ENCODE results near the gene ABCA4.
"Not testable (repeated sequence)": the region's sequence is repeated elsewhere in the genome, so short reads cannot be mapped to it uniquely, and the experiment has no call there.

Gene ABCA4

DNA sequence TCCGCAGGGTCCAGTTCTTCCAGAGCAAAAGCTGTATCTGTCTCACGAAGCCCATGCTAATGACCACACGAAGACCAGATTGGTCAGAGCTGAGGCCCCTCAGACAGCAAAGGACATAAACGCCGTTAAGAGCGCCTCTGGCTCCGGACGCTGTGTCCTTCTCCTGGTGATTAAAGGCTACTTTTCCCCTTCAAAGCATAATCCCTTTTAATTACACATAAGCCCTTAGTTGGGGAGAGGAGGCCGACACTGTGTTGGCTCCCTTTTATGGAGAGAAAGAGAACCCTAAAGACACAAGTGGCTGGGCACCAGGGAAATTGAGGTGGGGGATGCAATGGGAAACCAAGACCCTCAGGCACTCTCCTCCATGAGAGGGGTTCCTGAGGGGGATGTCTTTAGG lies at the start of gene ABCA4:
ABCA4 (minus strand) TSS at position 158 of the 400 bp plus-strand sequence; CDS start at position 55, 103 bp downstream.
- no peak for DNase-seq

DNA sequence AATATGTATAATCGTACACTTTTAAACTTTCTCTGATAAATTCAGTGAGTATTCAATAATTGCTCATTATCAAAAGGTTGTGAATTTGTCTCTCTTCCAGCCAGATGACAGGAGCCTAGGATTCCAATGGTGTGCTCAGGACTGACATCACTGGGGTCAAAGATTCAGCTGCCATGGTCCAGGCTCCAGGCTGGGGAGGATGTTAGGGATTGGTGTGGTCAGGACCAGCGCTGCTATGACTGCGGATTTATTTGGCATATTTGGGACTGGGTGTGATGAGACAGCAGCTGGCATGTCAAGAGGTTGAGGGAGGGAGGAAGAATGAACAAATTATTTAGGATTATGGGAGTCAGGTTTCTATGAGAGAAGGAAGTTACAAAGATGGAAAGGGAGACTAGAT lies 48.2 kb upstream of the ABCA4 start:
- DNase-seq: no peak

DNA sequence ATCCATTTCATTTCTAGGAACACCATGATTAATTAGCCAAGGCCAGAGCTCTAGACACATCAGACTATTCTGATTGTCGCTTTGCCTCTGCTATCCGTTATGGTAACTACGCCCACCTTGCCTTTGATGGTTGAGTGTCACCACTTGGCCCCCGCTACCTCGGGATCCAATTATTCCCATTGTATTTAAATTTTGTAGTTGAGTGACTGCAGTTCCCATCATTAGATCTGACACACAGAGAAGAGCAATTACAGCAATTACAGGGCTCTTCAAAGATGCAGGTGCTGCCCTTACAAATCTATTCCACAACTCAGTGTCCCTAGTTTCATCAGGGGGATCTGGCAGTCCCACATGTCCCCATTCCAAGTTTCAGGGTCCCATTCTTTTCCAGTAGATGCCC lies 44.9 kb upstream of the ABCA4 start:
- no peak for DNase-seq

DNA sequence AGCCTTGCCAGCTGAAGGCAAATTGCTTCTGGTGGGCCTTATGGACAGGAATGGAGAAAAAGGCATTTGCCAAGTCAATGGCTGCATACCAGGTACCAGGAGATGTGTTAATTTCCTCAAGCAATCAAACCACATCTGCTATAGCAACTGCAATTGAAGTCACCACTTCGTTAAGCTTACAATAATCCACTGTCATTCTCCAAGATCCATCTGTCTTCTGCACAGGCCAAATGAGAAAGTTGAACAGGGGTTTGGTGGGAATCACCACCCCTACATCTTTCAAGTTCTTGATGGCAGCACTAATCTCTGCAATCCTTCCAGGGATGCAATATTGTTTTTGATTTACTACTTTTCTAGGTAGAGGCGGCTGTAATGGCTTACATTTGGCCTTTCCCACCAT lies 43.9 kb upstream of the ABCA4 start:
- not testable (repeated sequence) for DNase-seq

DNA sequence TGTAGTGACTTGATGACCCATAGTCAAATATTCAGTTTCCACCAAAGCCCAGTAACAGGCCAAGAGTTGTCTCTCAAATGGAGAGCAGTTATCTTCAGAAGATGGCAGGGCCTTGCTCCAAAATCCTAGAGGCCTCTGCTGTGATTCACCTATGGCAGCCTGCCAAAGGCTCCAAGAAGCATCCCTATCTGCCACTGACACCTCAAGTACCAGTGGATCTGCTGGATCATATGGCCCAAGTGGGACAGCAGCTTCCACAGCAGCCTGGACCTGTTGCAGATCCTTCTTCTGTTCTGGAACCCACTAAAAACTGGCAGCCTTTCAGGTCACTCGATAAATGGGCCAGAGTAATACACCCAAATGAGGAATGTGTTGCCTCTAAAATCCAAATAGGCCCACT lies 43.2 kb upstream of the ABCA4 start:
- DNase-seq: not testable (repeated sequence)

DNA sequence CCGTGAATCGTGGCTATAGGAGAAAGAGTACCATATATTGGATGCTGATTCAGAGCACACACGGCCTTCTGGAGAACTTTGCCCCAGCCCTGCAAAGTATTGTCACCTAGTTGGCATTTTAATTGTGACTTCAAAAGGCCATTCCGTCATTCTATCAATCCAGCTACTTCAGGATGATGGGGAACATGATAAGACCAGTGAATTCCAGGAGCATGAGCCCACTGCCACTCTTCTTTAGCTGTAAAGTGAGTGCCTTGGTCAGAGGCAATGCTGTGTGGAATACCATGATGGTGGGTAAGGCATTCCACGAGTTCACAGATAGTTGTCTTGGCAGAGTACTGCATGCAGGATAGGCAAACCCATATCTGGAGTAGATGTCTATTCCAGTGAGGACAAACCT lies 42.3 kb upstream of the ABCA4 start:
- not testable (repeated sequence) for DNase-seq

DNA sequence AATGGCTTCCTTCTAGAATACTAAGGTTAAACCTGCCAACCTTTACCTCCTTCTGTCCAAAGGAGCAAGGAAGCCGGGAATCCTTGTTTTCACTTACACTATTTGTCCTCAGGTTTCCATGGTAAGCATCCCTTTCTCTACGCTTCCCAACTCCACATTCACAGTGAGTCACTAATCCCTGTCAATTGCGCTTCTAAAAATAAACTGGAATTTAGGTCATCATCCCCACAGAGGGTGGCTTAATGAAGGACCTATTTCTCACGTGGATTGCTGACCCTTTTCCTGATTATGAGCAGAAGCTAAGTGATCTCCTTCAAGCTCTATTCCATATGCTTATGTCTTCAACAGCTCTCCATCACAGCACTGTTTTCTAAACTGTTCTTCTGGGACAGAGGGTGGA lies 39.9 kb upstream of the ABCA4 start:
- no peak for DNase-seq

DNA sequence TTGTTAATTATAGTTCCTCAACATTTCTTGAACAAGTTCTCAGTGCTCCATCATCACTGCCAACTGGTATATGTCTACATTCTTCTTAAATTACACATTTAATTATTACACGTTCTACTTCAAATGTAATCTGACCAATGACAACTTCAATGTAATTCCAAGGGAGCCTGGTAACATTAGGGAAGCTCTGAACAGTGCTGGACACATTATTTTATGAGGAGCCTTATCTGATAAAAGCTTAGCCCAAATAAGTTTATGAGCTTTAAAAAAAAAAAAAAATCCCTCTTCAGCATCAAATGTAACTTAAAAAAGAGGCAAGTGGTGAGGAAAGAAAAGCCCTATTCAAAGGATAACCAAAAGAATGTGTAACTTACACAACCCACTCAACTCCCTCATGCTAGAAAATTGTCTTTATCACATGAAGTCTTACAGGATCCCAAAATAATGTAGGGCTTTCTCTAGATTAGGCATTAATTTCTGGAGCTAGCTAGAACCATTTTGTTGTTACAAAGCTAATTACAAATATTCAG lies 35.2 kb upstream of the ABCA4 start:
- DNase-seq: no peak

DNA sequence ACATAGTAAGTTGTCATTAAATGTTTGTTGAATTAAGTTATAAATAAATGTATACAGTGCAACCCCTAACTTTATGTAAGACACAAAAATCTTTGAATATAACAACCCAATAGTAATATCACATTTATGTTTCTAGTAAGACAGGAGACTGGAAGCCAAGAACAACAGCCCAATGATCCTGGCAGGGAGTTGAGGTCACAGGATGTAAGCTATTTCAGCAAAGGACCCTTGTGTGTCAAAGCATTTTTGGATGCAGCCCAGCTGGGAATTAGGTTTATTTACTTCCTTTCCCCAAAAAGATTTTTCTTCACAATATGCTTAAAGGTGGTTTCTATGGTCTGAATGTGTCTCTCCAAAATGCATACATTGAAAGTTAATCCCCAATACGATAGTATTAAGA lies 34.0 kb upstream of the ABCA4 start:
- DNase-seq: no peak

DNA sequence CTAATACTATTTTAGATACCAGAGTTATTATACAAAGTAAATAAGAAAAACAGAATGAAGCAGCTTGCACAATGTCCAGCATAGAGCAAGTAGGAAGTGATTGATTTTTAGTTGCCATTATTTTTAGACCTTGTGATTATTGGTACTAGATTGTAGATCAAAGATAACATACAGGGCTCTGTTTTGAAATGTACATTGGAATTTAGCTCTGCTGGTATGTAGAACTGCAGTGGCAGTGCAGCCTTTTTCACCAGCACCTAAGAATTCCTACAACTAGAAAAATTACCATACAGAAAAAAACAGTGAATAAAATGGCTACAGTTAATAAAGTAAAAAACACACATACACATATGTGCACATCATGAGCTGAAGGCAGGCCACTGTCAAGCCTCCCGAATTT lies 32.2 kb upstream of the ABCA4 start:
- DNase-seq: no peak

DNA sequence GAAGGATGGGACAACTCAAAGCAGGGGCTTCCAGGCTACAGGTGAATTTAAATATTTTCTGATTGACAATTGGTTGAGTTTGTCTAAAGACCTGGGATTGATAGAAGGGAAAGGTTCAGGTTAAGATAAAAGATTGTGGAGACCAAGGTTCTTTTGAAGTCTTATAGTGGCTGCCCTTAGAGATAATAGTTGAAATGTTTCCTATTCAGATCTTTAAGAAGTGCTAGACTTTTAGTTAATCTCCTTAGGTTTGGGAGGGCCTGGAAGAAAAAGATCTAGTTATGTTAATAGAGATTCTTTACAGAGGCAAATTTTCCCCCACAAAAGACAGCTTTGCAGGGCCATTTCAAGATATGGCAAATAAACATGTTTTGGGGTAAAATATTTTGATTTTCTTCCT lies 28.2 kb upstream of the ABCA4 start:
- not testable (repeated sequence) for DNase-seq

DNA sequence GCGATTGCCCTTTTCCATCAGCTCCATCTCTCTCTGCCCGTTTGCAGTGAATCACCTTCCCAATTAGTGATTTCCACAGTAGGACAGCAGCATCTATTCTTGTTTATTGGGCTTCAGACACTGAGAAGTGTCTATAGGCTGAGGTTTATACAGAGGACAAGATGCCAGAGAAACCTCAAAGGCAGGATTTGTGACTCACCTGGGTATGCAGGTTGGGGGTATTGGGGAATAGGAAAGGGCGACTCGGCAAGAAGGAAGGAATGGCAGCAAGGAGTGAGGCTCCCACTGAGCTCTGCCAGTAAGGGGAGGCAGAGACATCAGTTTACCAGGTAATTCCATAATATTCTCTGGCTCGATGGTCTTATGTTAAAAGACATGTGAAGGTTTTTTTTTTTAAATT lies 25.3 kb upstream of the ABCA4 start:
- DNase-seq: no peak

DNA sequence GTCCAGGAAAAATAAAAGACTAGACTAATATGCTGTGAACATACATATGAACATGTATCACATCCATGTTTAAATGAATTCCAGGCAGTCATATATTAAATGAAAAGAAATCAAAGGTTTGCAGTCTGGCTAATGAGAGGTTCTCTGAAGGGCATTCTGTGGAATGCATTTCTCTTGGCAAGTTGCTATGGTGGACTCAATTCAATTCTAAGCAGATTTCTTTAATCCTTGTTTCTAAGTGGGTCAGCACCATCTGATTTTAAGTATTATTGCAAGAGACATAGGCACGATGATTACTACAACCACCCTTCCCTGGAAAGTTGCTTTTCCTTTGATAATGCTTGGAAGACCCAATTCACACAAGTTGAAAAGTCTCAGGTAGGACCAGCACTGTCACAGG lies 23.9 kb upstream of the ABCA4 start:
- no peak for DNase-seq

DNA sequence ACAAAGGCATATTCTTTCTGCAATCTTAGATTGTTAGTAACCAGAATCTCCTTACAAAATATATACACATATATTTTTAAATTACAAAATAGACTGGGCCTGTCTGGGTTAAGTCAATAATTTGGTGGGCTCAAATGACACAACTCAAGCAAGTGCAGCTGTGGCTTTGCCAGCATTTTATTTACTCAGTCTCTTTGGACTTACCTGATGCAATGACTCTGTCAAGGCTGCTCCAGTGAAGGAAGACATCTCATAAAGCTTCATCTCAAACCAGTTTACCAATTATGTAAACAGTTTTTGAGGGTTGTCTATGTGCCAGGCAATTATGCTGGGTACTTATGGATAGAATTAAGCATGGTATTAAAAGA lies 22.8 kb upstream of the ABCA4 start:
- DNase-seq: no peak

DNA sequence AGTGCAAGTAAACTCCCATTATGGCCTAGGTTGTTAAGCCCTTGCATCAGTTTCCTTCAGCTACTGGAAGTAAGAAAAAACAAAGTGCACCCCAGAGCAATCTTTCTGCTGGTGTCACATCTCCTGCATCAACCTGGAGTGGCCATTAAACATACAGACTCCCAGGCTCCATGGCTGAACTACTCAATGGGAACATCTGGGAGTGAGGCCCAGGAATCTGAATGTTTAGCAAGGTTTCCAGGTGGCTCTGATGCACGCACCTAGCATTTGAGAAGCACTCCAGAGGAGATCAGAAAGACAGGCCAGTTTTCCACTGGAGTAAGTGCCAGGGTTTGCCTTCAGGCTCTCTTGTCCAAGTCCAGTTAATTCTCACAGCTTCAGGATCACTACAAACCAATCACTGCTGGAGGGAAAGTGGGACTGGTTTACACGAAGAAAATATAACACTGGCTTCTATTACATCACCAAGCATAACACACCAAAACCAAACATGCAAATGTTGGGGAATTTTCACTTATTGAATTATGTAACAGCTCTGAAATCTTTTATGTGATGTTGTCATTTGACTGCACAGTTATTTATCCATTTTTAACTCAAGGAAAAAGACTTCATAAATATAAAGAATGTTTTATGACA lies 22.3 kb upstream of the ABCA4 start:
- DNase-seq: no peak

DNA sequence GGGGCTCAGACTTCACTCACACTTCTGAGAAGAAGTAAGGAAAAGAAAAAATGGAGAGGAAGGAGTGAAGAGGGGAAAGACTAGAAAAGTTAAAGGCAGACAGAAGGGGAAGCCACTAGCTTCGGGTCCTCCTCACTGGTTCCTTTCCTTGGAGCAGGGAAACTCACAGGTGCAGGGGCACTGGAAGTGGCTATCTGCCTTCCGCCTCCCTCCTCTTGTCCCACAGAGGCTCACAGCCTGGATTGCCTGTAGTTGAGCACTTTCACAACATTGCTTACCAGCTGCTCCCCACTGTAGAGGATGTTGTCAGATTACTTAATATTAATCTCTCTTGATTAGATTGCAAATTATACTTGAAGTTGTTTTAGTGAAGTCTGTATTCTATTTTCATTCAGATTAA lies 21.6 kb upstream of the ABCA4 start:
- no peak for DNase-seq

DNA sequence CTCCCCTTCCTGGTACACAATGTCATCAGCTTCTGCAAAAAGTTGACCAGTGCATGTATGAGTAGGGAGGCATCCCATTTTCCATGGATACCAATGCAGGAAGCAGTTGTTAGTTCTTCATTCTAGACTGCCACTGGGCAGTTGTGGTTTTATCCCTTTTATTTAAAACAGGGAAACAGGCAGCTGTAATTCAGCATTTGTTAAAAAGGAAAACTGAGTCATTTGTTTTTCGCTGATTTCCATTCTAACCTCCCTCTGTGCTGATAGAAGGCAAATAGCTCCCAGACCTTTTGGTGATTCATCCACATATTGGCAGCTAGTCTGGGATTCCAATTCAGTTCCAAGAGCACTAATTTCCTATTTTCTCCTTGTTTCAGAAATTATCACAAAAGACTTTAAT lies 21.1 kb upstream of the ABCA4 start:
- DNase-seq: no peak

DNA sequence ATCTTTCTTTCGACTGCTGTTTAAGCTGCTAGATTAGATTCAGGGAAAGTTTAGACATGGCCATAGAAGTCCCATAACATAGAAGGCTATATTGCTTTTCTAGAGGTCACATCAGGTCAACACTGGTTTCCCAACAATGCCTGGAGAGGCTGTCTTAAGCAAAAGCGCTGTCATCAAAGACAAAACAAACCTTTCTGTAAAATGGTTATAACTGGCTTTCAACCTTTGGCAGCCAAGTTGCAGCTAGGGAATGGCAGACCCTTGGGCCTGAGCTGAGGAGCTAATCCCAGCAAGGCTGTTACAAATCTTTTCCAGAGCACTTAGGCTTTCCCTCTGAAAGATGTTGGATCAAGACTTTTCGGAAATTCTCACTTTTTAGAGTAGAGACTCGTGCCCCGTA lies 11.2 kb upstream of the ABCA4 start:
- no peak for DNase-seq

DNA sequence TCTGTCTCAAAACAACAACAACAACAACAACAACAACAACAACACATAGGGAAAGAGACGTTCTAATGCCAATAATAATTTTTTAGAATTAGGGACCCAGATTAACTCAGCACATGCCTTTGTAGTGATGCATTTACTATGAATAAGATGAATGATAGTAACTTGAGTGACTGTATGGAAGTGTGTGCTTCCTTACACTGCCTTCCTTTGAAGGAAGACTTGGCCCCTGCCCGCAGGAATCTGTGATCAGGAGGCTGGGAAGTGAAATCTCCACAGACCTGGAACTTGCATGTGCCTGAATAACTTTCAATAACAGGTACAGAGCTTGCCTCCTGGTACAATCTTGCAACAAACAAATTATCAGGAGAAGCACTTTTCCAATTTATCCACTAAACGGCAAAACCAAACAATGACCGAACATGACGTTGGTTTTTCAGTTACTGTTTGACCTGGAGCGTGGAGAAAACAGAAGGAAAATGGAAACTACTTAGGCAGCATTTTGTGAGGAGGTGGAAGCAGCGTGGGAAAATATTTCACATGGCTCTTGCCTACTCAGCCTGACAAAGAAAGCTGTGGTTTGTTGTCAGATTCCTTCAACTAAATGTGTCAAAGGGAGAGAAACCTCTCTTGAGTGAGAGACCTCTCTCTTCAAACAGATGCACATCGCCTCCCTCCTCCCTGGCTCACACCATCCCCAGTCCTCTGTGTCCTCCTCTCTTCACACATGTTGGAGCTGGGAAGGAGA lies 10.1 kb upstream of the ABCA4 start:
- DNase-seq: no peak

DNA sequence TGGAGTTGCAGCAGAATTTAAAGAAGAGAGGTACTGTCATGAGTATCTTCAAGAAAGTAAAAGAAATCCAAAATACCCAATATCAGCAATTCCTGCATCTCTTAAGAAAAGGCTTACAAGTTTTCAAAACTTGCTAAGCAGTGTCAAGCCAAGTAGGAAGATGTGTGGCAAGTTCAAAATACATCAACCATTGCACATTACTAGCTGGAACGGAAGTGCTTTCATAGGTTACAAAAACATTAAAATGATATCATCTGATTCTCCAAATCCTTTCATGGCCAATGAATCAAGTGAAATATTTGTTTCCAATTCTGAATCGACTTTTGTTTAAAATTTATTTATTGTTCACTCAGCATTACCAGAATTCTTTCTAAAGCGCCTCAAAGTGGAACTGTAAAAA lies 5.7 kb upstream of the ABCA4 start:
- no peak for DNase-seq

DNA sequence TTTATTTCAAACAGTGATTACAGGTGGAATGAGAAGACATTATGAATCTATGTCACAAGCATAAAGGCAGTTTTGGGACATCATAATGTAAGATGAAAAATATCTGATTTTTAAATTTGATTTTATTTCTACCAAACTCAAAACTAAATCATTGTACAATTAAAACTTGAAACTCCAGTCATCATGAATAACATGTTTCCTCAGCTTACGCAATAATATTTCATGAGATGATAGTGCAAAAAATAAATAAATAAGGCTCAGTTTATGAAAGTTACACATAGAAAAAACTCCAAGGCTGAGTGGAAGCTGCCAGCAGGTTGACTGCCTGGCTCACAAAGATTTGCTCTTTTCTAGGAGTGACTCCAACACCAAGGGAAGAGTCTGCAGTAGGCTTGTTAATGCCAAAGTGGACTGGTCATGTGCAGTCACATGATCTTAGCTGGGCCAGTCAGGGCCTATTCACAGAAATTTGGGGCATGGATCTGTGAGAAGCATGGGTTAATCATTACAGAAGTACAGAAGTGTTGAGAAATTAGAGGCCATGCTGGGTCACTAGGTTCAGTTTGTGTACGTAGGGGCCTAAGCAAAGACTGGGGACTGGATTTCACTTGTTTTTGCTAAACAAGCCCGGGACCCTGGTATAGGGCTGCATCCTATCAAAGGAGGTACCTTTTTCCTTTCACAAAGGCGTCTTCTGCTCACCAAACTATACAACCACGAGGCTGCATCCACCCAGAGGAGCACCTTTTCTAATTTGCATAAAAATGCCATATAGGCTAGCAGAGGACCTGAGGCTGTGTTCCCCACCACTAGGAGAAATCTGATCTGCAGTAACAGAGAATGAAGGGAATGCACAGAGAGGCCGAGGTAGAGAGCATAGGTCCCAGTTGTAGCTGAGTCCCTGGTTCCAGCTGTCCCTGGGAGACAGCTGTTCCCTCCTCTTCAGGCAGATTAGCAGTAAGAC lies 4.9 kb upstream of the ABCA4 start:
- no peak for DNase-seq

DNA sequence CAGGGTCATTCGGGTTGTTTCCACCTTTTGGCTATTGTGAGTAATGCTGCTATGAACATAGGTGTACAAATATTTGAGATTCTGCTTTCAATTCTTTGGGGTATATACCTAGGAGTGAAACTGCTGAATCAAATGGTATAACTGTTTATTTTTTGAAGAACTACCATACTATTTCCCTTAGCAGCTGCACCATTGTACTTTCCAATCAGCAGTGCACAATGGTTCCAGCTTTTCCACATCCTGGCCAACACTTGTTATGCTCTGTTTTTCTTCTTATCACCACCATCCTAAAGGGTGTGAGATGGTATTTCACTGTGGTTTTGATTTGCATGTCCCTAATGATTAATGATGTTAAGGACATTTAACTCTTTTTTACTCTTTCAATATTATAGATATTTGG lies 3.6 kb upstream of the ABCA4 start:
- DNase-seq: no peak

DNA sequence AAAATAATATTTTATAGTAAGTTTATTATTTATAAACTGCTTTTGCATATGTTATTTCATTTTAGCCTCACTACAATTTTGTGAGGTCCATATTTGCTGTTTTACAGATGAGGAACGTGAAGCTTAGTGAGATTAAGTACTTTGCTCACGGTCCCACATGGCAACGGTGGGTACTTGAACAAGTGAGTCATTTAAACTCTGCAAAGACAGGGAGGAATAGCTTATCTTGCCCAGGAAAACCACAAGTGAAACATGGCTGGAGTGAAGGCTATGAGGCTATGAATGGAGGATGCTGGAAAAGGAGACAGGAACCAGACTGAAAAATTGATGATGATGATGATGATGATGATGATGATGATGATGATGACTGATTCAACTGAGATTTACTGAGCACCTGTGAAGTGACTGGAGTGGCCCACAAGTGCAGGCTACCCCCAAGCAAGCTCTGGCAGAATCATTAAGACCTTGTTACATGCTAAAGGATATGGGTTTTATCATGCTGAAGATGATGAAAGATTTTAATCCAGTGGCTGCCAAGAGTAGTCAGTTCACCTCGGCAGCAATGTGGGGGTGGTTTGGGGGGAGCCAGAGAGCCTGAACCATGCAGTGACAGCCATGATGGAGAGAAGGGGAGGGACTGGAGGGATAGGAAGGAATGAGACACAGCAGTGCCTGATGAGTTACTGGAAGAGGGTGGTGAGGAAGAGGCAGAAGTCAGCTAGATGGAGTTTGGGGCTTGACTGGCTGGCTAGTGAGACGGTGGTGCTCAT lies 1.4 kb upstream of the ABCA4 start:
- DNase-seq: no peak

Data from activated naive CD4-positive, alpha-beta T cell treated with Interleukin-2 at 50 U/mL for 16 hours (primary cell).